ENCODE data around the gene GCN1. TPM values are rescaled to one million over a fixed set of nuclear protein-coding genes. Genes with fewer than 3 reads are reported as not detected.

The GCN1 gene
- total RNA-seq, 2 donors from 2014 or later, result 93.1 to 106 TPM

GRCh38 chr12:120119271-120119973 lies 75.1 kb downstream of the GCN1 start:
- DNase-seq (peak; percentile 61 to 67), ATAC-seq (replicated peaks in 1 of 2) (peak; percentile 52 to 55)
- peak overlapping the region; percentile 91 to 98 for H3K4me3 Mint-ChIP-seq
- H3K27me3 Mint-ChIP-seq (ENCODE audit: low read depth), result no peaks in the 10 kb centered on the region
- peaks cover 12 to 15% of the 10 kb centered on the region in 2 donors for H3K36me3 Mint-ChIP-seq (ENCODE audit: insufficient read depth in 2 of 2)
- H3K27ac Mint-ChIP-seq, result peak overlapping the region; percentile 94
- no peaks in the 10 kb centered on the region for H3K9me3 Mint-ChIP-seq
- H3K4me1 Mint-ChIP-seq (ENCODE audit: low read depth), result peaks cover 89% of the 10 kb centered on the region

DNA sequence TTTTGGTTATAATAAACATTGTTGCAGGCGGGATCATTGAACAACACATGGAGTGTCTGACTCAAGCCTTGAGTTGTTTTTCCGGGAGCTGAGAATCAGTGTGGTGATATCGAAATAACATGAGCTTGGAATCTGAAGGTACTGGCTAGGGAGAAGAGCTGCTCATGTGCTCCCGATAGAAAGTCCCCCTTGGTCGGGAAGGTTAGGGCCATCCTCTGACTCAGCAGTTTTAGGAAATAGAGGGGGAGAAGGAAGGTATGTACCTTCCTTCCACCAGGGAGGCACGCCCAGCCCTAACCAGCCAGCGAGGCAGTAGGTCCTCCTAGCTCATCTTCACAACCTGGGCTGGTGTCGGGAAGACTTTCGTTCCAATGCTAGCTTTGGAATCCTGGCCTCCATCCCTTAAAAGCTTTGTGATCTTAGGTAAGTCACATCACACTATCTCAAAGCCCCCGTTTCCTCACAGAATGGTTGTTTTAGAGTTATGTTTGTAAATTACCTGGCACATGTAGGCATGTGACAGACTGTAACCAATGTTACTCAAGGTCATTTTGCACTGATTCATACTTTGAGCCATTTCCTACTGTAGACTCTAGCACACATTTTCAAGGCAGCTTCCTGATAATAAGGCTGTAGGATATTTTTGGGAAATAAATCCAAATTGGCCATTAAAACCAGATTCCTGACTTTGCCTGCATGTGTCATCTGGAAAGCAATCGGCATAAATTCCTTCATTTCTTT lies 76.0 kb downstream of the GCN1 start:
- H3K4me1 Mint-ChIP-seq (ENCODE audit: low read depth), result peaks cover 84% of the 10 kb centered on the region
- peak overlapping the region; percentile 94 for H3K27ac Mint-ChIP-seq
- peak overlapping the region; percentile 91 to 98 for H3K4me3 Mint-ChIP-seq
- DNase-seq (no peak), ATAC-seq (replicated peaks in 1 of 2) (no peak)
- peaks cover 13 to 15% of the 10 kb centered on the region in 2 donors for H3K36me3 Mint-ChIP-seq (ENCODE audit: insufficient read depth in 2 of 2)
- no peaks in the 10 kb centered on the region for H3K27me3 Mint-ChIP-seq (ENCODE audit: low read depth)
- no peaks in the 10 kb centered on the region for H3K9me3 Mint-ChIP-seq

GRCh38 chr12:120117961-120118320 lies 76.6 kb downstream of the GCN1 start:
- H3K27ac Mint-ChIP-seq, result peak overlapping the region; percentile 94
- H3K9me3 Mint-ChIP-seq, result no peaks in the 10 kb centered on the region
- ATAC-seq (replicated peaks in 1 of 2) (no peak), DNase-seq (no peak)
- H3K36me3 Mint-ChIP-seq (ENCODE audit: insufficient read depth in 2 of 2), result peaks cover 17% of the 10 kb centered on the region in 2 donors
- peak overlapping the region; percentile 91 to 98 for H3K4me3 Mint-ChIP-seq
- no peaks in the 10 kb centered on the region for H3K27me3 Mint-ChIP-seq (ENCODE audit: low read depth)
- H3K4me1 Mint-ChIP-seq (ENCODE audit: low read depth), result peaks cover 84% of the 10 kb centered on the region

DNA sequence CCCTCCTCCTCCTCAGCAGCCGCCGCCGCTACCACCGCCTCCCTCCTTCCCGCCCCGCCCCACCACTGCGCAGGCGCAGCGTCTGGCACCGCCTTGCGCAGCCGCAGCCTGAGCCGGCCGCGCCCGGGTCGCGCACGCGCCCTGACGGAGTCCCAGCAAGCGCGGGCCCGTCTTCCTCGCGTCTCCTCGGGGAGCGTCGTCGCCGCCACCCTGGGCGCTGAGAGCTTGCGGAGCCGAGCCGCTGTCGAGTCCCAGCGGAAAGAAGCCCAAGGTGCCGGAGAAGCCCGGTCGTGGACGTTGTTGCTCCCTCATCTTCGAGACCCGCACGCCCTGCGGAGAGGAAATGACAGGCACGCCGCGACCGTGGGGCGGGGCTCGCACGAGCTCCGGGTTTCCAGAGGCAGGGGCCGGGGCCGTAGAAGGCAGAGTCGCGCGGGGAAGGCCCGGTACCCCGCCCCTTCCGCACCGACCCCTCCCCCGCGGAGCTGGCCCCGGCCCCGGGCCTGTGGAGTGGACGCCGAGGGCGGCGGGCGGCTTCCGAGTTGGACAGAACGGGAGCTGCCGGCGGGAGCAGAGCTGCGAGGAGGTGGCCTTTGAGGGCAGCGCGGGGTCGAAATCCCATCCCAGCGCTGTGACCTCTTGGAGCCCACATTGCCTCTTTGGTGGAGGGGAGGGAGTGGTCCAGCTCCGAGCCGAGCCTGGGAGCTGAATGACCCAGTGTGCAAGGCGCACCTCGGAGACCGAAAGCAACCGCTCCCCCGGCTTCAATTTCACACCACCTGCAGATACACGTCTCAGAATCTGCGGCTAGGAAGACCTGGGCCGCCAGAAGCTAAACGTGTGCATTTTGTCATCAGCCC lies 77.5 kb downstream of the GCN1 start:
- H3K4me1 Mint-ChIP-seq (ENCODE audit: low read depth), result peaks cover 82% of the 10 kb centered on the region
- H3K36me3 Mint-ChIP-seq (ENCODE audit: insufficient read depth in 2 of 2), result peaks cover 17 to 24% of the 10 kb centered on the region in 2 donors
- no peaks in the 10 kb centered on the region for H3K9me3 Mint-ChIP-seq
- H3K27me3 Mint-ChIP-seq (ENCODE audit: low read depth), result no peaks in the 10 kb centered on the region
- H3K4me3 Mint-ChIP-seq, result peak overlapping the region; percentile 91 to 98
- H3K27ac Mint-ChIP-seq, result peak overlapping the region; percentile 94
- DNase-seq, result peak; percentile 98 to 99
- peak; percentile 67 to 69 for ATAC-seq (replicated peaks in 1 of 2)

DNA sequence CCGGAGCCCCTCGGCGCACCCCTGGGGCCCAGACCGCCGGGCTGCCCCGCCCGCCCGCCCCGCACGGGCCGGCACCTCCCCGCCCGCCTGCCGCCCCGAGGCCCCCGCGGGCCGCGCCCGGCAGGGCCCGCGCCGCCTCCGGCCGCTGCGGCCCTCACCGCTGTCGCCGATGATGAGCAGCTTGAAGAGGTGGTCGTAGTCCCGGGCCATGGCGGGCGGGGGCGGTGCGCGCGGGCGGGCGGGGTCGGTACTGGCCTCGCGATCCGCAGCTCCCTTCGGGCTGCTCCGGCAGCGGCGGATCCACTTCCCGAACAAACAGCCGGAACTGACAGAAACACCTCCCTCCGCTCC lies 78.1 kb downstream of the GCN1 start, which contains the start of gene RAB35:
RAB35 (minus strand) TSS at position 313 of the 351 bp plus-strand sequence; CDS start at position 210, 103 bp downstream.
- Mint-ChIP-seq H3K27me3 (ENCODE audit: low read depth) (no peaks in the 10 kb centered on the region), H3K9me3 (no peaks in the 10 kb centered on the region)

DNA sequence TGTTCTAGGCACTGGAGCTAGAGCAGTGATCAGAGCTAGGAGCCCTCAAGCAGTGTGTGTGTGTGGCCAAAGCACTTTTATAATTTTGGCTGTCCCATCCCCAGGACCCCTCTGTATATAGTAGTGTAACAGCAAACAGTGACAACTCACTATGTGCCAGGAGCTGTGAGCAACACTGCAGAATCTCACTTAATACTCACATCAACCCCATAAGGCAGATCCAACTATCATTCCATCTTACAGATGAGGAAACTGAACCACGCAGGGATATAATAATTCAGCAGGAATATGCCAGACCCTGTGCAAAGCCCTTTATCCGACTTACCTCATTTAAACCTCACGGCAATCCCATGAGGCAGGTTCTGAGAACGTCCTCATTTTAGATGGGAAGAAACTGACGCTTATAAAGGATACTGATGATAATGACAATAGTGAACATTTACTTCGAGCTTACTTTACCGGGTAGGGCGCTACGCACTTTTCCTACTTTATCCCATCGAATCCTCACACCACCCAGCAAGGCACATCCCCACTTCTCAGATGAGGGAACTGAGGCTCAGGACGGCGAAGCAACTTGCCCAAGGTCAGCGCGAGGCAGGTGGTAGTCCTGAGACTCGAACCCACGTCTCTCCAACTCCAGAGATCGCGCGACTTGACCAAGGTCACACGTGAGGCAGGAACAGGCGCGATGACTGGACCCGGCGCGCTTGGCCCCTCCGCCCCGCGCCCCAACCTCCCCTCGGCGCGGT lies 78.6 kb downstream of the GCN1 start:
- Mint-ChIP-seq H3K27ac (peak overlapping the region; percentile 34), H3K27me3 (ENCODE audit: low read depth) (no peaks in the 10 kb centered on the region), H3K9me3 (no peaks in the 10 kb centered on the region), H3K36me3 (ENCODE audit: insufficient read depth in 2 of 2) (peaks cover 17 to 24% of the 10 kb centered on the region in 2 donors), H3K4me3 (peak overlapping the region; percentile 81 to 98), H3K4me1 (ENCODE audit: low read depth) (peaks cover 82% of the 10 kb centered on the region)
- ATAC-seq (replicated peaks in 1 of 2) (peak in 1 of 2 donors; percentile 8), DNase-seq (peak; percentile 51 to 52)

More for the DNA sequence above, 78.1 kb downstream of the GCN1 start, which contains the start of gene RAB35:
- peak within 1 kb of the TSS; percentile 94 for H3K27ac Mint-ChIP-seq
- no peak for DNase-seq
- peaks cover 82% of the 10 kb centered on the region for H3K4me1 Mint-ChIP-seq (ENCODE audit: low read depth)
- H3K36me3 Mint-ChIP-seq (ENCODE audit: insufficient read depth in 2 of 2), result peaks cover 17 to 24% of the 10 kb centered on the region in 2 donors
- ATAC-seq (replicated peaks in 1 of 2), result peak in 1 of 2 donors; percentile 14
- peak within 1 kb of the TSS; percentile 98 for H3K4me3 Mint-ChIP-seq

DNA sequence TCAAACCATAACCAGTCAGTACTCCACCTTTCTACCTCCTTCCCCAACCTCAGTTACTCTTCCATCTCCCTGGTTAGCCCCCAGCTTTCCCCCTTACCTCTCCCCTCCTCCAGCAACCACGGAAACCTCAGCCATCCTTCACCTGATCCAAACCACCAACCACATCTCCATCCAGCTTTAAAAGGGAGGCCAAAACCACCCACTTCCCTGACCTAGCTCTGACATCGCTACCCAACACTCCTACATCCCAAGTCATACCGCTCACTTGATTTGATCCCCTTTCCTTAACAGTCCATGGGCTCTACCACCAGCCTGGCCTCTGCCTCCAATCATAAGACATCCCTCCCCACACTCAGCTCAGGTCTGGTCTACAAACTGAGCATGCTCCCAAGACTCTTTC lies 79.4 kb downstream of the GCN1 start:
- Mint-ChIP-seq H3K4me1 (ENCODE audit: low read depth) (peaks cover 82% of the 10 kb centered on the region), H3K27me3 (ENCODE audit: low read depth) (no peaks in the 10 kb centered on the region), H3K36me3 (ENCODE audit: insufficient read depth in 2 of 2) (peaks cover 17 to 24% of the 10 kb centered on the region in 2 donors), H3K9me3 (no peaks in the 10 kb centered on the region), H3K27ac (peak overlapping the region; percentile 34), H3K4me3 (peak overlapping the region; percentile 81 to 98)
- no peak for DNase-seq
- no peak for ATAC-seq (replicated peaks in 1 of 2)

DNA sequence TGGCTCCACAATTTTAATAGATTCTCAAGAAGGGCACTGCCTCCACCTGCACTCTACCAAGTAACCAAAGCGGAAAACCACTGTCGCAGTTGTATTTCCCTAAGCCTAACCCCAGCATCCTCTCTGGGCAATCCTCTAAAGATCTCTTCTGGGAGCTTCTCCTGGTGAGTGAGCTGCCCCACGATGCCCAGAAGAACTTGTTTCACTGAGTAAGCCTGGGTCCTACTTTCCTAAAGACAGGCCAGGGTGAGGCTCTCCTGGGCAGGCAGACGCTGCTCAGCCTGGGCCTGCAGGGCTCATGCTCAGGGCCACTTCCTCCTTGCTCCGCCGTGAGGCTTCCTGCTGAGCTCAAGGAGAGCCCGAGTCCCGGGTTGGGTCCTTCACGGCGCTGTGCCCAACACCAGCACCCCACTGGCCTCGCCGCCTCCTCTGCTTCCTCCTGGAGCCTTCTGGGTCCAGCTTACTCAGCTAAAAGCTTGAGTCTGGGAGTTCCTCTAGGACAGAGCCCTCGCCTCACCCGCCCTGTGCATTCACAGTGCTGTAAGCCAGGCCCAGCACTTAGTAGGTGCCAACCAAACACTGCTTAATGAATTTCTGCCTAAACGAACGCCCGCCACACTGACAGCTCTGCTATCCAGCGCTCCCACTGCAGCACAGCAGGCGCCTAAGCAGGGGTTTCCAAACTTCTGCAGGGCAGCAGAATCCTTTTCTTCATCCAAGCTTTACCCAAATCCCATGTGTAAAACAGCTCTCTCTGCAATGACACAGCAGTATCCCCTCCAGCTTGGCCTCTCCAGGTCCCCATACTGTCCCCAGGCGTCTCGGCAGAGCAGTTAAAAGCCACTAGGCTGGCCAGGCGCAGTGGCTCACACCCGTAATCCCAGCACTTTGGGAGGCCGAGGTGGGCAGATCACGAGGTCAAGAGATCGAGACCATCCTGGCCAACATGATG lies 83.7 kb downstream of the GCN1 start:
- Mint-ChIP-seq H3K4me3 (peak overlapping the region; percentile 68 to 84), H3K36me3 (ENCODE audit: insufficient read depth in 2 of 2) (peaks cover 11 to 23% of the 10 kb centered on the region in 2 donors), H3K27ac (peak overlapping the region; percentile 84), H3K4me1 (ENCODE audit: low read depth) (peaks cover 67% of the 10 kb centered on the region), H3K27me3 (ENCODE audit: low read depth) (no peaks in the 10 kb centered on the region), H3K9me3 (no peaks in the 10 kb centered on the region)
- DNase-seq (peak; percentile 47 to 57), ATAC-seq (replicated peaks in 1 of 2) (peak; percentile 77 to 87)

DNA sequence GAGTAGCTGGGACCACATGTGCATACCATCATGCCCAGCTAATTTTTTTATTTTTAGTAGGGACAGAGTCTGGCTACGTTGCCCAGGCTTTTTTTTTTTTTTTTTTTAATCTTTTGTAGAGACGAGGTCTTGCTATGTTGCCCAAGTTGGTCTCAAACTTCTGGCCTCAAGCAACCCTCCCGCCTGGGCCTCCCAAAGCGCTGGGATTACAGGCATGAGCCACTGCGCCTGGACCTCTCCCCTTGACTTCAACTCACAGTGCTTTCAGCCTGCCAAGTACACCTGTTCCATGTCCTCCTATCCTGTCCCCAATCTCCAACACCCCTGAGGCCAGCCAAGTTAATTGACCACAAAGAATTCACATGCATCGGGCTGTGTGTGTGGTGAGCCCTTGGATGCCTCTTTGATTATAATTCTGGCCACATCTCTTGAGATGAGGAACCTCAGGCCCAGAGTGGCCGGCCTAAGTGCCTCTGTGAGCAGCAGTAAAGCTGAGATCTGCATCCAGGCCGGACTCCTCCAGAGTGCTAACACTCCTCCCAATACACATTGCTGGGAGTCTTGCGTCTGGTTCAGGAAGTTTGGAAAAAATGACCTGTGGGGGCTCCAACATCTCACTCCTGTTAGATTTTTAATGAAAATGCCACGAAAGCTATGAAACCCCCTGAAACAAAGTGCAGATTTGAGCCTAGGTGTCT lies 84.8 kb downstream of the GCN1 start:
- no peaks in the 10 kb centered on the region for H3K9me3 Mint-ChIP-seq
- H3K27ac Mint-ChIP-seq, result peak overlapping the region; percentile 37
- DNase-seq (no peak), ATAC-seq (replicated peaks in 1 of 2) (no peak)
- no peaks in the 10 kb centered on the region for H3K27me3 Mint-ChIP-seq (ENCODE audit: low read depth)
- H3K36me3 Mint-ChIP-seq (ENCODE audit: insufficient read depth in 2 of 2), result peaks cover 4 to 25% of the 10 kb centered on the region in 2 donors
- peaks cover 62% of the 10 kb centered on the region for H3K4me1 Mint-ChIP-seq (ENCODE audit: low read depth)
- H3K4me3 Mint-ChIP-seq, result peak overlapping the region in 1 of 2 donors; percentile 47

DNA sequence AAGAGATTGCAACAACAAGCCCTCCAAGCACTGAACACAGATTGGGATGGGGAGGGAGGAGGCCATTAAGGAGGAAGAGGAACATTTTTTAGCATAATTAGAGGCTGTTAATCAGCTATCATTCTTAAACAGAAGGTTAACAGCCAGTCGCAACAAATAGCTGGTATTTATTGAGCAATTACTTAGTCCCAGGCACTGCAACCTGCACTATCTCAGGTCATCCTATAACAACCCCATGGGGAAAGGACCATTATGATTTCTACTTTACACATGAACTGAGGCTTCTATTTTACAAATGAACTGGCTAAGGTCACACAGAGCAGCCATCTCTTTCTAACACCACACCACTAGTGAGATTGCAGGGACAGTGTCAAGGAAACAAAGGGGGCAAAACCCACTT lies 88.4 kb downstream of the GCN1 start:
- peaks cover 2 to 14% of the 10 kb centered on the region in 2 donors for H3K36me3 Mint-ChIP-seq (ENCODE audit: insufficient read depth in 2 of 2)

GRCh38 chr12:120103371-120103770 lies 91.1 kb downstream of the GCN1 start:
- DNase-seq, result no peak
- Mint-ChIP-seq H3K27me3 (ENCODE audit: low read depth) (no peaks in the 10 kb centered on the region), H3K4me3 (no peak overlapping the region), H3K36me3 (ENCODE audit: insufficient read depth in 2 of 2) (peaks cover 2 to 10% of the 10 kb centered on the region in 2 donors), H3K27ac (no peak overlapping the region), H3K4me1 (ENCODE audit: low read depth) (peaks cover 30% of the 10 kb centered on the region), H3K9me3 (no peaks in the 10 kb centered on the region)
- no peak for ATAC-seq (replicated peaks in 1 of 2)

More for the DNA sequence above, 88.4 kb downstream of the GCN1 start:
- H3K27me3 Mint-ChIP-seq (ENCODE audit: low read depth), result no peaks in the 10 kb centered on the region
- H3K4me3 Mint-ChIP-seq, result no peak overlapping the region
- peaks cover 50% of the 10 kb centered on the region for H3K4me1 Mint-ChIP-seq (ENCODE audit: low read depth)
- no peak for DNase-seq
- no peaks in the 10 kb centered on the region for H3K9me3 Mint-ChIP-seq
- no peak for ATAC-seq (replicated peaks in 1 of 2)
- no peak overlapping the region for H3K27ac Mint-ChIP-seq

Data from activated T-cell treated with anti-CD3 and anti-CD28 coated beads, Interleukin-2, amount 50 U/mL, for 72 hours (primary cell).